Astrocyte (in vitro differentiated cells and primary cell): ENCODE data around the gene TNFRSF8. TPM values are rescaled to one million over a fixed set of nuclear protein-coding genes. Genes with fewer than 3 reads are reported as not detected.

ENCODE experiments used
- DNase-seq: peaks from one replicate; pipeline ENCODE4 v3.0.0-alpha.2; 2010; ENCODE audit warnings: low read depth
- FAIRE-seq: peaks from 2 replicates; lab custom pipeline; 2011; peaks lifted over from hg19 to GRCh38; lab: Jason Lieb, UNC
- H2AFZ ChIP-seq: 2 replicates; pipeline ENCODE4 v1.6.0; 2012; ENCODE audit warnings: low read depth, low read length, inconsistent platforms
- H3K27ac ChIP-seq: 2 replicates; pipeline ENCODE4 v1.5.1; 2011; ENCODE audit warnings: low read depth, low read length, inconsistent platforms
- H3K27me3 ChIP-seq: 2 replicates; pipeline ENCODE4 v1.6.0; 2011; ENCODE audit warnings: low read length, inconsistent platforms; ENCODE audit not compliant: insufficient read depth
- H3K36me3 ChIP-seq: 2 replicates; pipeline ENCODE4 v1.5.1; 2011; ENCODE audit warnings: low read length, inconsistent platforms; ENCODE audit not compliant: insufficient read depth
- H3K4me1 ChIP-seq: 2 replicates; pipeline ENCODE4 v1.5.1; 2011; ENCODE audit warnings: low read length, inconsistent platforms; ENCODE audit not compliant: insufficient read depth
- H3K4me2 ChIP-seq: 2 replicates; pipeline ENCODE4 v1.6.0; 2012; ENCODE audit warnings: low read length, inconsistent platforms
- H3K4me3 ChIP-seq: 2 replicates; pipeline ENCODE4 v1.5.1; 2011; ENCODE audit warnings: low read depth, mild to moderate bottlenecking, low read length, inconsistent platforms; ENCODE audit not compliant: insufficient read depth
- H3K79me2 ChIP-seq: 2 replicates; pipeline ENCODE4 v1.6.0; 2012; ENCODE audit warnings: mild to moderate bottlenecking, low read length, inconsistent platforms; ENCODE audit not compliant: insufficient read depth
- H3K9ac ChIP-seq: 2 replicates; pipeline ENCODE4 v1.6.0; 2012; ENCODE audit warnings: mild to moderate bottlenecking, low read length, inconsistent platforms
- H3K9me3 ChIP-seq: 2 replicates; pipeline ENCODE4 v1.5.1; 2012; ENCODE audit warnings: low read depth, mild to moderate bottlenecking, low read length, inconsistent platforms; ENCODE audit not compliant: insufficient read depth
- H4K20me1 ChIP-seq: 2 replicates; pipeline ENCODE4 v1.6.0; 2012; ENCODE audit warnings: low read length, inconsistent platforms; ENCODE audit not compliant: insufficient read depth
- H3K27ac Mint-ChIP-seq: one replicate; pipeline ENCODE4 v1.8.0; 2021; ENCODE audit warnings: mild to moderate bottlenecking, mixed read lengths; ENCODE audit not compliant: unreplicated experiment
- H3K27me3 Mint-ChIP-seq: one replicate; pipeline ENCODE4 v1.8.0; 2021; ENCODE audit warnings: low read depth, mixed read lengths; ENCODE audit not compliant: unreplicated experiment
- H3K36me3 Mint-ChIP-seq: one replicate; pipeline ENCODE4 v1.8.0; 2021; ENCODE audit warnings: low read depth, mixed read lengths; ENCODE audit not compliant: unreplicated experiment
- H3K4me1 Mint-ChIP-seq: one replicate; pipeline ENCODE4 v1.8.0; 2021; ENCODE audit warnings: low read depth, mixed read lengths; ENCODE audit not compliant: unreplicated experiment
- H3K4me3 Mint-ChIP-seq: one replicate; pipeline ENCODE4 v1.8.0; 2021; ENCODE audit warnings: mild to moderate bottlenecking, moderate library complexity, mixed read lengths; ENCODE audit not compliant: unreplicated experiment
- H3K9me3 Mint-ChIP-seq: one replicate; pipeline ENCODE4 v1.8.0; 2021; ENCODE audit warnings: mild to moderate bottlenecking, mixed read lengths; ENCODE audit not compliant: unreplicated experiment
- EZH2 ChIP-seq: IDR thresholded peaks from 2 replicates; pipeline ENCODE4 v1.6.1; 2012; ENCODE audit warnings: mild to moderate bottlenecking, low read length, inconsistent platforms; ENCODE audit not compliant: insufficient read depth
- total RNA-seq: library from RNA; stranded (reverse); gene quantifications from 2 replicates; pipeline ENCODE4 v1.2.1, GENCODE V29; 2021
- TF ChIP-seq, protein P1 (sequence below): IDR thresholded peaks from 2 replicates; pipeline ENCODE4 v1.5.1; 2011; ENCODE audit warnings: low read depth, mild to moderate bottlenecking, inconsistent platforms, low read length, moderate library complexity; ENCODE audit not compliant: insufficient read depth

TNFRSF8 gene
- total RNA-seq, 1 donor from 2014 or later, result 0.16 TPM

DNA sequence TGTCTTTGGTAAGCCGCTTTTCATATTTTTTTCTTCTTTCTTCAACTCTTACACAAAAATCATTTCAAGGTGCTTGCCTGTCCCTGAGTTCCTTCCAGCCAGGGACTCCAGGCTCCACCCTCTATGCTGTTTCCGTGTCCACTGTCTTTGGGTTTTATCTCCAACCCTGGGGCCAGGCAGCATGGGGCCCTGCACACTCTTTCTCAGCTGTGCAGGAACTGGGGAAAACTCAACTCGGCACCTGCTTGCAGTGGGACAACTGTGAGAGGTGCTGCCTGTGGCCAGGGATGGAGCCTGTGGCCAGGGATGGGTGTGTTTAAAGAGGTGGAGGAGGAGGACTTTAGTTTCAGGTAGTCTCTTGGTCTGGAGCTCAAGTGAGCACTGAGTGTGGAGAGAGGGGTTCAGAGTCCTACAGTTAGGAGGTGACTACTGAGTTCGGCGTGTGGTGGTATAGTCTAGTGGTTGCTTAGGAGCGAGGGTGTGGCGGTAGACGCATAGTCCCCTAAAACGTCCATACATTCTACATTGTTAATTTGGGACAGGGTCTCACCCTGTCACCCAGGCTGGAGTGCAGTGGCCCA, 13.4 kb downstream of the TNFRSF8 start:
- H3K27me3 Mint-ChIP-seq, result peaks cover 14% of the 10 kb centered on the region
- Histone ChIP-seq H3K27me3 (peaks cover 21% of the 10 kb centered on the region), H3K4me1 (peaks cover 6% of the 10 kb centered on the region), H3K9me3 (peaks cover 6% of the 10 kb centered on the region), H3K9ac (no peak overlapping the region), H3K4me3 (no peak overlapping the region), H4K20me1 (no peaks in the 10 kb centered on the region), H2AFZ (no peak overlapping the region), H3K36me3 (no peaks in the 10 kb centered on the region), H3K79me2 (no peaks in the 10 kb centered on the region), H3K27ac (no peak overlapping the region), H3K4me2 (no peak overlapping the region)
- H3K36me3 Mint-ChIP-seq, result peaks cover 1% of the 10 kb centered on the region
- H3K27ac Mint-ChIP-seq, result no peak overlapping the region
- H3K4me1 Mint-ChIP-seq, result peaks cover 7% of the 10 kb centered on the region
- no peak for TF ChIP-seq EZH2
- TF ChIP-seq, protein P1, sequence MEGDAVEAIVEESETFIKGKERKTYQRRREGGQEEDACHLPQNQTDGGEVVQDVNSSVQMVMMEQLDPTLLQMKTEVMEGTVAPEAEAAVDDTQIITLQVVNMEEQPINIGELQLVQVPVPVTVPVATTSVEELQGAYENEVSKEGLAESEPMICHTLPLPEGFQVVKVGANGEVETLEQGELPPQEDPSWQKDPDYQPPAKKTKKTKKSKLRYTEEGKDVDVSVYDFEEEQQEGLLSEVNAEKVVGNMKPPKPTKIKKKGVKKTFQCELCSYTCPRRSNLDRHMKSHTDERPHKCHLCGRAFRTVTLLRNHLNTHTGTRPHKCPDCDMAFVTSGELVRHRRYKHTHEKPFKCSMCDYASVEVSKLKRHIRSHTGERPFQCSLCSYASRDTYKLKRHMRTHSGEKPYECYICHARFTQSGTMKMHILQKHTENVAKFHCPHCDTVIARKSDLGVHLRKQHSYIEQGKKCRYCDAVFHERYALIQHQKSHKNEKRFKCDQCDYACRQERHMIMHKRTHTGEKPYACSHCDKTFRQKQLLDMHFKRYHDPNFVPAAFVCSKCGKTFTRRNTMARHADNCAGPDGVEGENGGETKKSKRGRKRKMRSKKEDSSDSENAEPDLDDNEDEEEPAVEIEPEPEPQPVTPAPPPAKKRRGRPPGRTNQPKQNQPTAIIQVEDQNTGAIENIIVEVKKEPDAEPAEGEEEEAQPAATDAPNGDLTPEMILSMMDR, result no peak
- DNase-seq (no peak), FAIRE-seq (no peak)
- no peak overlapping the region for H3K4me3 Mint-ChIP-seq
- H3K9me3 Mint-ChIP-seq, result peaks cover 9% of the 10 kb centered on the region

DNA sequence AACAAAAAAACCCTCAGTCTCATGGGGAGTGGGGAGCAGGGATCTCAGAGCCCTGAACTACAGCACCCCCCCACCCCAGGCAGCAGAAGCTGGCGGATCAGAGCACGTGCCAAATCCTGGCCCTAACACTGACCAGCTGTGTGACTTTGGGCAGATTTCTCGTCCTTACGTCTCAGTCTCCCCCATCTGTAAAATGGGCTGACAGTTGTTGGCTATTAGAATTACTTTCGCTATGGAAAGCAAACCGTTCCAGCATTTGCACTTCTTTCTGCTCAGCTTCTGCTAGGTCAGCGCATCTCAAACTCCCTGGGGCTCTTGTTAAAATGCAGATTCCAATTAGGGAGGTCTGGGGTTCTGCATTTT, 15.5 kb downstream of the TNFRSF8 start:
- Histone ChIP-seq H3K79me2 (no peaks in the 10 kb centered on the region), H3K4me3 (no peak overlapping the region), H3K4me2 (no peak overlapping the region), H4K20me1 (no peaks in the 10 kb centered on the region), H3K9me3 (peaks cover 8% of the 10 kb centered on the region), H3K27ac (no peak overlapping the region), H3K27me3 (peaks cover 21% of the 10 kb centered on the region), H2AFZ (no peak overlapping the region), H3K4me1 (peaks cover 6% of the 10 kb centered on the region), H3K36me3 (no peaks in the 10 kb centered on the region), H3K9ac (no peak overlapping the region)
- Mint-ChIP-seq H3K4me1 (peaks cover 7% of the 10 kb centered on the region), H3K4me3 (no peak overlapping the region), H3K27me3 (peaks cover 12% of the 10 kb centered on the region), H3K36me3 (peaks cover 1% of the 10 kb centered on the region), H3K27ac (no peak overlapping the region), H3K9me3 (peaks cover 24% of the 10 kb centered on the region)
- no peak for DNase-seq
- TF ChIP-seq EZH2, result no peak
- TF ChIP-seq, protein P1, result no peak
- no peak for FAIRE-seq
